WTC11 (cell line): ENCODE measurements around the gene ABAT. TPM values are rescaled to one million over a fixed set of nuclear protein-coding genes. Genes with fewer than 3 reads are reported as not detected.

ENCODE experiments used
- ATAC-seq: fragments of 200-7000 bp; cut with Tn5 transposase; 2 replicates; pipeline ENCODE4 v1.10.0; 2021; ENCODE audit warnings: mild to moderate bottlenecking, moderate library complexity
- CTCF ChIA-PET: fragments of 300-600 bp; sonication (Branson Sonifier 250); formaldehyde crosslinking; loops from one replicate; lab custom pipeline; 2021; ENCODE audit warnings: antibody characterized with exemption; lab: Charles Lee
- POLR2A ChIA-PET: fragments of 350-600 bp; sonication (Branson Sonifier 250); formaldehyde crosslinking; loops from one replicate; lab custom pipeline; 2021; ENCODE audit warnings: antibody characterized with exemption; lab: Charles Lee
- DNase-seq: peaks from one replicate; pipeline ENCODE4 v3.0.0; 2021; ENCODE audit warnings: low spot score
- H3K27ac Mint-ChIP-seq: 2 replicates; pipeline ENCODE4 v1.8.0; 2021; ENCODE audit warnings: mixed read lengths
- H3K27me3 Mint-ChIP-seq: 2 replicates; pipeline ENCODE4 v1.8.0; 2021; ENCODE audit warnings: low read depth, mild to moderate bottlenecking, moderate library complexity, mixed read lengths
- H3K36me3 Mint-ChIP-seq: 2 replicates; pipeline ENCODE4 v1.8.0; 2021; ENCODE audit warnings: mixed read lengths
- H3K4me1 Mint-ChIP-seq: 2 replicates; pipeline ENCODE4 v1.8.0; 2022; ENCODE audit warnings: mixed read lengths
- H3K4me3 Mint-ChIP-seq: 2 replicates; pipeline ENCODE4 v1.8.0; 2021; ENCODE audit warnings: mild to moderate bottlenecking, moderate library complexity, mixed read lengths
- H3K9me3 Mint-ChIP-seq: 2 replicates; pipeline ENCODE4 v1.8.0; 2021; ENCODE audit warnings: mixed read lengths
- CREB1 ChIP-seq: sonication (generic); formaldehyde crosslinking; IDR thresholded peaks from 2 replicates; pipeline ENCODE4 v1.8.0; 2023; ENCODE audit warnings: mild to moderate bottlenecking, missing genetic modification reagents
- CREM ChIP-seq: sonication (generic); formaldehyde crosslinking; IDR thresholded peaks from 2 replicates; pipeline ENCODE4 v1.8.1; 2022; ENCODE audit warnings: mild to moderate bottlenecking, missing genetic modification reagents, moderate library complexity
- FOXK1 ChIP-seq: sonication (generic); formaldehyde crosslinking; IDR thresholded peaks from 2 replicates; pipeline ENCODE4 v1.8.0; 2022; ENCODE audit warnings: mild to moderate bottlenecking, moderate library complexity, missing genetic modification reagents
- JUN ChIP-seq: sonication (generic); formaldehyde crosslinking; IDR thresholded peaks from 2 replicates; pipeline ENCODE4 v1.8.0; 2023; ENCODE audit warnings: mild to moderate bottlenecking, missing genetic modification reagents
- NR1H2 ChIP-seq: sonication (generic); formaldehyde crosslinking; IDR thresholded peaks from 2 replicates; pipeline ENCODE4 v1.9.0; 2021; ENCODE audit warnings: mild to moderate bottlenecking, moderate library complexity, missing genetic modification reagents
- OVOL2 ChIP-seq: fragments of 250-450 bp; sonication (Bioruptor Pico); IDR thresholded peaks from 2 replicates; pipeline ENCODE4 v1.9.0; 2021; ENCODE audit warnings: mild to moderate bottlenecking, borderline replicate concordance
- SMAD4 ChIP-seq: sonication (generic); formaldehyde crosslinking; IDR thresholded peaks from 2 replicates; pipeline ENCODE4 v1.8.0; 2022; ENCODE audit warnings: mild to moderate bottlenecking, missing genetic modification reagents
- SP1 ChIP-seq: sonication (generic); formaldehyde crosslinking; conservative IDR thresholded peaks from 2 replicates; pipeline ENCODE4 v1.8.1; 2022; ENCODE audit warnings: missing genetic modification reagents
- TEAD4 ChIP-seq: sonication (generic); formaldehyde crosslinking; IDR thresholded peaks from 2 replicates; pipeline ENCODE4 v1.8.0; 2022; ENCODE audit warnings: mild to moderate bottlenecking, missing genetic modification reagents
- ZNF317 ChIP-seq: sonication (generic); formaldehyde crosslinking; IDR thresholded peaks from 2 replicates; pipeline ENCODE4 v1.8.1; 2023; ENCODE audit warnings: low read depth, mild to moderate bottlenecking, moderate library complexity, missing genetic modification reagents, borderline replicate concordance
- ZNF416 ChIP-seq: fragments of 250-450 bp; sonication (Bioruptor Pico); IDR thresholded peaks from 2 replicates; pipeline ENCODE4 v1.9.0; 2021; ENCODE audit warnings: mild to moderate bottlenecking, inconsistent platforms
- ZNF423 ChIP-seq: fragments of 250-450 bp; sonication (Bioruptor Pico); IDR thresholded peaks from 2 replicates; pipeline ENCODE4 v2.1.2; 2022; ENCODE audit warnings: mild to moderate bottlenecking, moderate library complexity
- total RNA-seq: library from RNA; stranded (reverse); gene quantifications from 3 replicates; pipeline ENCODE4 v1.2.3, GENCODE V29; 2021
- TF ChIP-seq, protein P1 (sequence below): sonication (generic); formaldehyde crosslinking; IDR thresholded peaks from 2 replicates; pipeline ENCODE4 v1.8.1; 2022; ENCODE audit warnings: missing genetic modification reagents, borderline replicate concordance
- TF ChIP-seq, protein P2 (sequence below): fragments of 200-600 bp; IDR thresholded peaks from 2 replicates; pipeline ENCODE4 v1.8.0; 2022; ENCODE audit warnings: antibody characterized with exemption
- TF ChIP-seq, protein P3 (sequence below): sonication (generic); formaldehyde crosslinking; IDR thresholded peaks from 2 replicates; pipeline ENCODE4 v1.8.0; 2022; ENCODE audit warnings: missing genetic modification reagents
- TF ChIP-seq, protein P4 (sequence below): sonication (generic); formaldehyde crosslinking; IDR thresholded peaks from 2 replicates; pipeline ENCODE4 v1.8.0; 2023; ENCODE audit warnings: mild to moderate bottlenecking, missing genetic modification reagents
- TF ChIP-seq, protein P5 (sequence below): sonication (generic); formaldehyde crosslinking; conservative IDR thresholded peaks from 2 replicates; pipeline ENCODE4 v1.8.1; 2022; ENCODE audit warnings: mild to moderate bottlenecking, missing genetic modification reagents
- TF ChIP-seq, protein P6 (sequence below): fragments of 250-450 bp; sonication (Bioruptor Pico); conservative IDR thresholded peaks from 2 replicates; pipeline ENCODE4 v1.9.0; 2021; ENCODE audit warnings: mild to moderate bottlenecking
- TF ChIP-seq, protein P7 (sequence below): sonication (generic); formaldehyde crosslinking; IDR thresholded peaks from 2 replicates; pipeline ENCODE4 v1.8.1; 2023; ENCODE audit warnings: mild to moderate bottlenecking, missing genetic modification reagents, moderate library complexity
- TF ChIP-seq, protein P8 (sequence below): fragments of 250-450 bp; sonication (Bioruptor Pico); IDR thresholded peaks from 2 replicates; pipeline ENCODE4 v1.8.0; 2021; ENCODE audit warnings: mild to moderate bottlenecking

ABAT gene
- total RNA-seq, 1 experiment from 2014 or later: 6.6 TPM

DNA sequence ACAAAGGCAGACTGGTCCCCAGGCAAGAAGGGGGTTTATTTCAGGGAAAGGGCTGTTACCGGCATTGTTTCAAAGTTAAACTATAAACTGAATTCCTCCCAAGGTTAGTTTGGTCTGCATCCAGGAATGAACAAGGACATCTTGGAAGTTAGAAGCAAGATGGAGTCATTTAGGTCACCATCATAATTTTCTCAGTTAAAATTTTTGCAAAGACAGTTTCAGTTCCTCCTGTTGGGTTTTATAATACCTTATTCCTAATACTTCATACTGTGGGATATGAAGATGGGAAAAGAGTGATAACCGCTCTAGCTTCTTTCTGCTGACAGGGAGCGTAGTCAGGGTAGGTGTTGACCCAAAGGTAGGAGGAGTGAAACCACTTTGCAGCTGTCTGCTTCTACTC, 148.0 kb downstream of the ABAT start:
- POLR2A ChIA-PET: no interaction called here
- DNase-seq: no peak
- peak overlapping the region; percentile 75 for H3K27ac Mint-ChIP-seq
- peaks cover 25% of the 10 kb centered on the region for H3K4me1 Mint-ChIP-seq
- TF ChIP-seq JUN: no peak
- TF ChIP-seq, protein P1, sequence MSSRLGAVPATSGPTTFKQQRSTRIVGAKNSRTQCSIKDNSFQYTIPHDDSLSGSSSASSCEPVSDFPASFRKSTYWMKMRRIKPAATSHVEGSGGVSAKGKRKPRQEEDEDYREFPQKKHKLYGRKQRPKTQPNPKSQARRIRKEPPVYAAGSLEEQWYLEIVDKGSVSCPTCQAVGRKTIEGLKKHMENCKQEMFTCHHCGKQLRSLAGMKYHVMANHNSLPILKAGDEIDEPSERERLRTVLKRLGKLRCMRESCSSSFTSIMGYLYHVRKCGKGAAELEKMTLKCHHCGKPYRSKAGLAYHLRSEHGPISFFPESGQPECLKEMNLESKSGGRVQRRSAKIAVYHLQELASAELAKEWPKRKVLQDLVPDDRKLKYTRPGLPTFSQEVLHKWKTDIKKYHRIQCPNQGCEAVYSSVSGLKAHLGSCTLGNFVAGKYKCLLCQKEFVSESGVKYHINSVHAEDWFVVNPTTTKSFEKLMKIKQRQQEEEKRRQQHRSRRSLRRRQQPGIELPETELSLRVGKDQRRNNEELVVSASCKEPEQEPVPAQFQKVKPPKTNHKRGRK (CRISPR knock-in tag): no peak
- TF ChIP-seq SP1 (CRISPR knock-in tag): no peak
- TF ChIP-seq, protein P2, sequence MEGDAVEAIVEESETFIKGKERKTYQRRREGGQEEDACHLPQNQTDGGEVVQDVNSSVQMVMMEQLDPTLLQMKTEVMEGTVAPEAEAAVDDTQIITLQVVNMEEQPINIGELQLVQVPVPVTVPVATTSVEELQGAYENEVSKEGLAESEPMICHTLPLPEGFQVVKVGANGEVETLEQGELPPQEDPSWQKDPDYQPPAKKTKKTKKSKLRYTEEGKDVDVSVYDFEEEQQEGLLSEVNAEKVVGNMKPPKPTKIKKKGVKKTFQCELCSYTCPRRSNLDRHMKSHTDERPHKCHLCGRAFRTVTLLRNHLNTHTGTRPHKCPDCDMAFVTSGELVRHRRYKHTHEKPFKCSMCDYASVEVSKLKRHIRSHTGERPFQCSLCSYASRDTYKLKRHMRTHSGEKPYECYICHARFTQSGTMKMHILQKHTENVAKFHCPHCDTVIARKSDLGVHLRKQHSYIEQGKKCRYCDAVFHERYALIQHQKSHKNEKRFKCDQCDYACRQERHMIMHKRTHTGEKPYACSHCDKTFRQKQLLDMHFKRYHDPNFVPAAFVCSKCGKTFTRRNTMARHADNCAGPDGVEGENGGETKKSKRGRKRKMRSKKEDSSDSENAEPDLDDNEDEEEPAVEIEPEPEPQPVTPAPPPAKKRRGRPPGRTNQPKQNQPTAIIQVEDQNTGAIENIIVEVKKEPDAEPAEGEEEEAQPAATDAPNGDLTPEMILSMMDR: no peak
- TF ChIP-seq SMAD4 (CRISPR knock-in tag): no peak
- no peak for TF ChIP-seq OVOL2 (CRISPR knock-in tag)
- TF ChIP-seq CREB1: no peak
- TF ChIP-seq, protein P3, sequence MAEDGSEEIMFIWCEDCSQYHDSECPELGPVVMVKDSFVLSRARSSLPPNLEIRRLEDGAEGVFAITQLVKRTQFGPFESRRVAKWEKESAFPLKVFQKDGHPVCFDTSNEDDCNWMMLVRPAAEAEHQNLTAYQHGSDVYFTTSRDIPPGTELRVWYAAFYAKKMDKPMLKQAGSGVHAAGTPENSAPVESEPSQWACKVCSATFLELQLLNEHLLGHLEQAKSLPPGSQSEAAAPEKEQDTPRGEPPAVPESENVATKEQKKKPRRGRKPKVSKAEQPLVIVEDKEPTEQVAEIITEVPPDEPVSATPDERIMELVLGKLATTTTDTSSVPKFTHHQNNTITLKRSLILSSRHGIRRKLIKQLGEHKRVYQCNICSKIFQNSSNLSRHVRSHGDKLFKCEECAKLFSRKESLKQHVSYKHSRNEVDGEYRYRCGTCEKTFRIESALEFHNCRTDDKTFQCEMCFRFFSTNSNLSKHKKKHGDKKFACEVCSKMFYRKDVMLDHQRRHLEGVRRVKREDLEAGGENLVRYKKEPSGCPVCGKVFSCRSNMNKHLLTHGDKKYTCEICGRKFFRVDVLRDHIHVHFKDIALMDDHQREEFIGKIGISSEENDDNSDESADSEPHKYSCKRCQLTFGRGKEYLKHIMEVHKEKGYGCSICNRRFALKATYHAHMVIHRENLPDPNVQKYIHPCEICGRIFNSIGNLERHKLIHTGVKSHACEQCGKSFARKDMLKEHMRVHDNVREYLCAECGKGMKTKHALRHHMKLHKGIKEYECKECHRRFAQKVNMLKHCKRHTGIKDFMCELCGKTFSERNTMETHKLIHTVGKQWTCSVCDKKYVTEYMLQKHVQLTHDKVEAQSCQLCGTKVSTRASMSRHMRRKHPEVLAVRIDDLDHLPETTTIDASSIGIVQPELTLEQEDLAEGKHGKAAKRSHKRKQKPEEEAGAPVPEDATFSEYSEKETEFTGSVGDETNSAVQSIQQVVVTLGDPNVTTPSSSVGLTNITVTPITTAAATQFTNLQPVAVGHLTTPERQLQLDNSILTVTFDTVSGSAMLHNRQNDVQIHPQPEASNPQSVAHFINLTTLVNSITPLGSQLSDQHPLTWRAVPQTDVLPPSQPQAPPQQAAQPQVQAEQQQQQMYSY: no peak
- no peak for TF ChIP-seq ZNF416 (CRISPR knock-in tag)
- TF ChIP-seq ZNF317 (CRISPR knock-in tag): no peak
- TF ChIP-seq ZNF423: no peak
- H3K9me3 Mint-ChIP-seq: peaks cover 4% of the 10 kb centered on the region; the same call in 1 of the 2 replicates
- peaks cover 77% of the 10 kb centered on the region for H3K36me3 Mint-ChIP-seq
- peak; percentile 50; the same call in 1 of the 2 replicates for ATAC-seq
- CTCF ChIA-PET: interaction anchor here (0.9 to 1.6 kb wide), 2 partner anchors 32 to 186 kb away, joined by 3 to 4 read pairs; no protein-coding TSS in a partner anchor
- H3K27me3 Mint-ChIP-seq: no peaks in the 10 kb centered on the region
- H3K4me3 Mint-ChIP-seq: no peak overlapping the region

DNA sequence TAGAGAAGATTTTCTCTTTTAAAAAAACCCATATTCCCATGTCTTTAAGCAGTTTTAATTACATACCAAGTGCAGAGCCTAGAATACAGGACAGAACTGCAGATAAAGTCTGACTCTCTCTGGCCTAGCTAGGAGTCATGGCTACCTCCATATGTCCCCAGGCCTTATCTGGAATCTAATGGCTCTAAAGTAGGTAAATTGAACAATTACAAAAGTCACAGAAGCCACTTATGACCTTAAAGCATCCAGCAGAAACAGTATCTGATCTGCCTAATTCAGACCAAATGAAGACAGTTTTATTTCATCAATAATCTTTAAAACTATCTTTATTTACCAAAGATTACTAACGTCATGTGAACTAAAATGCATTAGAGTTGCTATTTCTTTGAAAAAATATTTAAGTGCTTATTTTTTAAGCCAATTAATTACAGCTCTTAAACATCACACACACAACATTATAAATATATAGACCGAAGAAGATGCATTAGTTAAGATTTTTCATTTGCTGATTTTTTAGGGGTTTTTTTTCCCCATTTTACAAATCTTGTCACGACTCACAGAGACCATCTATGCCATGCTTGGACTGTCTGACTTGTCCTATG, 152.0 kb downstream of the ABAT start:
- Mint-ChIP-seq H3K9me3 (peaks cover 4% of the 10 kb centered on the region; the same call in 1 of the 2 replicates), H3K4me3 (no peak overlapping the region), H3K27me3 (no peaks in the 10 kb centered on the region), H3K36me3 (peaks cover 56% of the 10 kb centered on the region), H3K4me1 (peaks cover 50% of the 10 kb centered on the region), H3K27ac (peak overlapping the region; percentile 26; the same call in 1 of the 2 replicates)
- DNase-seq (no peak), ATAC-seq (no peak)
- CTCF ChIA-PET: interaction anchor here (1.4 kb wide), 1 partner anchor 54 kb away, joined by 3 read pairs; no protein-coding TSS in a partner anchor
- POLR2A ChIA-PET: no interaction called here
- TF ChIP-seq CREM (no peak), NR1H2 (CRISPR knock-in tag) (no peak), SP1 (CRISPR knock-in tag) (no peak), ZNF416 (CRISPR knock-in tag) (no peak), FOXK1 (CRISPR knock-in tag) (no peak), TEAD4 (CRISPR knock-in tag) (no peak)
- TF ChIP-seq, protein P4, sequence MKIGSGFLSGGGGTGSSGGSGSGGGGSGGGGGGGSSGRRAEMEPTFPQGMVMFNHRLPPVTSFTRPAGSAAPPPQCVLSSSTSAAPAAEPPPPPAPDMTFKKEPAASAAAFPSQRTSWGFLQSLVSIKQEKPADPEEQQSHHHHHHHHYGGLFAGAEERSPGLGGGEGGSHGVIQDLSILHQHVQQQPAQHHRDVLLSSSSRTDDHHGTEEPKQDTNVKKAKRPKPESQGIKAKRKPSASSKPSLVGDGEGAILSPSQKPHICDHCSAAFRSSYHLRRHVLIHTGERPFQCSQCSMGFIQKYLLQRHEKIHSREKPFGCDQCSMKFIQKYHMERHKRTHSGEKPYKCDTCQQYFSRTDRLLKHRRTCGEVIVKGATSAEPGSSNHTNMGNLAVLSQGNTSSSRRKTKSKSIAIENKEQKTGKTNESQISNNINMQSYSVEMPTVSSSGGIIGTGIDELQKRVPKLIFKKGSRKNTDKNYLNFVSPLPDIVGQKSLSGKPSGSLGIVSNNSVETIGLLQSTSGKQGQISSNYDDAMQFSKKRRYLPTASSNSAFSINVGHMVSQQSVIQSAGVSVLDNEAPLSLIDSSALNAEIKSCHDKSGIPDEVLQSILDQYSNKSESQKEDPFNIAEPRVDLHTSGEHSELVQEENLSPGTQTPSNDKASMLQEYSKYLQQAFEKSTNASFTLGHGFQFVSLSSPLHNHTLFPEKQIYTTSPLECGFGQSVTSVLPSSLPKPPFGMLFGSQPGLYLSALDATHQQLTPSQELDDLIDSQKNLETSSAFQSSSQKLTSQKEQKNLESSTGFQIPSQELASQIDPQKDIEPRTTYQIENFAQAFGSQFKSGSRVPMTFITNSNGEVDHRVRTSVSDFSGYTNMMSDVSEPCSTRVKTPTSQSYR (CRISPR knock-in tag): no peak
- TF ChIP-seq, protein P5, sequence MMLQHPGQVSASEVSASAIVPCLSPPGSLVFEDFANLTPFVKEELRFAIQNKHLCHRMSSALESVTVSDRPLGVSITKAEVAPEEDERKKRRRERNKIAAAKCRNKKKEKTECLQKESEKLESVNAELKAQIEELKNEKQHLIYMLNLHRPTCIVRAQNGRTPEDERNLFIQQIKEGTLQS (CRISPR knock-in tag): no peak
- TF ChIP-seq, protein P6, sequence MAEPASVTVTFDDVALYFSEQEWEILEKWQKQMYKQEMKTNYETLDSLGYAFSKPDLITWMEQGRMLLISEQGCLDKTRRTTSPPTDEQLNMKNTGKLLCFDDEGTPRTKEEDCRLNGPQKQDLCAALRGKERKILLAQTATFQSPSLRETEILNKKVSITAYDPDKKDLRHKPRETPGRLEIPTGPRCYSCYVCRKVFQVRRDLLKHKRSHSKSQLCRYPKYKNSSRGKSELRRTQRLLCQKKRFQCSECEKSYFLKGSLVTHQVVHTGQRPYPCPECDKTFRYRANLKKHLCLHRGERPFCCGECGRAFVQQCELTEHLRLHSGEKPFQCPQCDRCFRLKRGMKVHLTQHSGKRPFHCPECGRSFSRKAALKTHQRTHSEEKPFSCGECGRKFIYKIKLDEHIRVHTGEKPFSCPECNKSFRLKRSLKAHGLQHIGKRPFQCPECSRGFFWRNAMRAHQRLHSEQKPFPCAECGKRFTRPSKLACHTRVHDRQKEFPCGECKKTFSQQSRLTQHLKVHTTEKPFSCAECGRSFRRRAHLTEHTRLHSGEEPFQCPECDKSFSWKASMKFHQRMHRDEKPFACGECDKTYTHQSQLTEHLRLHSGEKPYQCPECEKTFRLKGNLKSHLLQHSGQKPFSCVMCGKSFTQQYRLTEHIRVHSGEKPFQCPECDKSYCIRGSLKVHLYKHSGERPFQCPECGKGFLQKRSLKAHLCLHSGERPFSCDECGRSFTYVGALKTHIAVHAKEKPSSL: no peak
- TF ChIP-seq, protein P7, sequence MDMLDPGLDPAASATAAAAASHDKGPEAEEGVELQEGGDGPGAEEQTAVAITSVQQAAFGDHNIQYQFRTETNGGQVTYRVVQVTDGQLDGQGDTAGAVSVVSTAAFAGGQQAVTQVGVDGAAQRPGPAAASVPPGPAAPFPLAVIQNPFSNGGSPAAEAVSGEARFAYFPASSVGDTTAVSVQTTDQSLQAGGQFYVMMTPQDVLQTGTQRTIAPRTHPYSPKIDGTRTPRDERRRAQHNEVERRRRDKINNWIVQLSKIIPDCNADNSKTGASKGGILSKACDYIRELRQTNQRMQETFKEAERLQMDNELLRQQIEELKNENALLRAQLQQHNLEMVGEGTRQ (CRISPR knock-in tag): no peak
- TF ChIP-seq, protein P8, sequence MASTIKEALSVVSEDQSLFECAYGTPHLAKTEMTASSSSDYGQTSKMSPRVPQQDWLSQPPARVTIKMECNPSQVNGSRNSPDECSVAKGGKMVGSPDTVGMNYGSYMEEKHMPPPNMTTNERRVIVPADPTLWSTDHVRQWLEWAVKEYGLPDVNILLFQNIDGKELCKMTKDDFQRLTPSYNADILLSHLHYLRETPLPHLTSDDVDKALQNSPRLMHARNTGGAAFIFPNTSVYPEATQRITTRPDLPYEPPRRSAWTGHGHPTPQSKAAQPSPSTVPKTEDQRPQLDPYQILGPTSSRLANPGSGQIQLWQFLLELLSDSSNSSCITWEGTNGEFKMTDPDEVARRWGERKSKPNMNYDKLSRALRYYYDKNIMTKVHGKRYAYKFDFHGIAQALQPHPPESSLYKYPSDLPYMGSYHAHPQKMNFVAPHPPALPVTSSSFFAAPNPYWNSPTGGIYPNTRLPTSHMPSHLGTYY (CRISPR knock-in tag): no peak
